ENCODE results near the gene CARMIL3.

GRCh38 chr14:24116128-24116814 is 64.5 kb downstream of the CARMIL3 start:
- TF ChIP-seq CTCF (IDR thresholded peaks at IDR 0.05; ENCODE audit: insufficient read depth, low read depth, low read length), result no peak
- no peak for TF ChIP-seq EZH2 (IDR thresholded peaks at IDR 0.05; ENCODE audit: insufficient read depth, low read length)

Measured in astrocyte (in vitro differentiated cells and primary cell).